Stimulated activated naive CD8-positive, alpha-beta T cell treated with anti-CD3 and anti-CD28 coated beads, Interleukin-15, amount 100 ng/mL, for 72 hours (primary cell): Measurements from ENCODE around the gene PPP4R2.
A peak's percentile ranks its signal among the peaks of the same experiment; 100 is the strongest.

ENCODE experiments used
- ATAC-seq: fragments of 150-1000 bp; cut with Tn5 transposase; 2 replicates; pipeline ENCODE4 v1.10.0; 2021; ENCODE audit warnings: mild to moderate bottlenecking, moderate library complexity
- DNase-seq, 2 donors: peaks; one replicate each; pipeline ENCODE4 v3.0.0; 2021 to 2022
- H3K27ac Mint-ChIP-seq, 2 donors: one replicate each; pipeline ENCODE4 v1.8.0; 2022; ENCODE audit warnings: mild to moderate bottlenecking in 2 of 2, mixed read lengths in 2 of 2, moderate library complexity in 2 of 2
- H3K27me3 Mint-ChIP-seq: one replicate; pipeline ENCODE4 v1.8.0; 2022; ENCODE audit warnings: mixed read lengths
- H3K4me1 Mint-ChIP-seq: one replicate; pipeline ENCODE4 v1.8.0; 2022; ENCODE audit warnings: mild to moderate bottlenecking, mixed read lengths
- H3K4me3 Mint-ChIP-seq, 2 donors: one replicate each; pipeline ENCODE4 v1.8.0; 2022; ENCODE audit warnings: mild to moderate bottlenecking in 2 of 2, mixed read lengths in 2 of 2, moderate library complexity in 1 of 2
- H3K9me3 Mint-ChIP-seq, 2 donors: one replicate each; pipeline ENCODE4 v1.8.0; 2022; ENCODE audit warnings: mixed read lengths in 2 of 2

Gene PPP4R2

DNA sequence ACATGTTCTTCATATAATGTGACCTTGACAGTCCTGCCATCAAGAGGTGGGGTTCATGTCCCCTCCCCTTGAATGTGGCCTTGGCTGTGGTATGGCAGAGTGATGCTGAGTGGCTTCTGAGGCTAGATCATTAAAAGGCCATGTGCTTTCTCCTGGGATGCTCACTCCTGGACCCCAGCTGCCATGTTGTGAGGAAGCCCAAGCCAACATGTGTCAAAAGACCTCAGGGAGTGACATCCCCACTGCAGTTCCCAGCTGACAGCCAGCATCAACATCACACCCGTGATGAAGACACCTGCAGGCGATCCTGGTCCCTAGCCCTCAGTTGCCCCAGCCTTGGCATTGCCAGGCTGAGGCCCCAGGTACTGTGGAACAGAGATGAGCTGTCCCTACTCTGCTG is 101.4 kb downstream of the PPP4R2 start:
- Mint-ChIP-seq H3K4me1 (peaks cover 9% of the 10 kb centered on the region), H3K27ac (no peak overlapping the region), H3K27me3 (no peaks in the 10 kb centered on the region), H3K9me3 (no peaks in the 10 kb centered on the region), H3K4me3 (no peak overlapping the region)
- DNase-seq = no peak
- no peak for ATAC-seq

DNA sequence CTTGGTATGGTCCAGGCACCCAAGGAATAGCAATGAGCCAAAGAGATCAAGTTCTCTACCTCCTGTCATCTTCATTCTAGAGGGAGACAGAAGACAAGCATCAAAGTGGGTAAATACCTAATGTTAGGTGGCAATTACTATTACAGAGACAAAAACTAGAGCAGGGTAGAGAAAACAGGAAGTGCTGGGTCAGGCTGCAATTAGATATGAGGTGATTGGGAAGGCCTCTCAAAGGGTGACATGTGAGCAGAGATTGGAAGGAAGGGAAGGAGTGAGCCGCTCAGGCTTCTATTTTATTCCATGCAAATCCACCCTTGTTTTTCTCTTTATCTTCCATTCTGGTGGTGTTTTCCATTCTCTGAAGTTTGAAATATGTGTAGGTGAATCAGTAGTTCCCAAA is 102.3 kb downstream of the PPP4R2 start:
- H3K27ac Mint-ChIP-seq = no peak overlapping the region

GRCh38 chr3:73100741-73101559 is 104.3 kb downstream of the PPP4R2 start:
- H3K27ac Mint-ChIP-seq = no peak overlapping the region
- ATAC-seq (peak; percentile 79), DNase-seq (peak; percentile 68 to 71)
- no peaks in the 10 kb centered on the region for H3K4me1 Mint-ChIP-seq
- H3K27me3 Mint-ChIP-seq = no peaks in the 10 kb centered on the region
- no peaks in the 10 kb centered on the region for H3K9me3 Mint-ChIP-seq
- H3K4me3 Mint-ChIP-seq = no peak overlapping the region

More for the DNA sequence above, 102.3 kb downstream of the PPP4R2 start:
- DNase-seq = no peak
- Mint-ChIP-seq H3K4me1 (peaks cover 9% of the 10 kb centered on the region), H3K4me3 (no peak overlapping the region), H3K27me3 (no peaks in the 10 kb centered on the region), H3K9me3 (no peaks in the 10 kb centered on the region)
- no peak for ATAC-seq

DNA sequence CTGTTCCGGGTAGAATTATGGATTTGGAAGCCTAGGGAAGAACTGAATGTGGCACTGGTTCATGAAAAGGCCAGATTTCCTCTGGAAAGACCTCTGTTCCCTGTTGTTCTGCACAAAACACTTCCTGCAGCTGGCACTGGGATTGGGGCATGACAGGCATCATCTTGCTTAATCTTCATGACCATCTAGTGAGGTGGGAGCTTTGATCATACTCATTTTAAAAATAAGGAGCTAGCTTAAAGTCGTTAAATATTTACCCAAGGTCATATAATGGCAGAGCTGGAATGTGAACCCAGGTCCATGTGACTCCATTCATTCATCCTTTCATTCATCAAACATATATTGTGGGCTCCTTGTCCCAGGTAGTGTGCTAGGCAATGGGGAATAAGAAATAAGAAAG is 105.3 kb downstream of the PPP4R2 start:
- Mint-ChIP-seq H3K27ac (no peak overlapping the region), H3K4me1 (no peaks in the 10 kb centered on the region), H3K27me3 (no peaks in the 10 kb centered on the region), H3K9me3 (no peaks in the 10 kb centered on the region), H3K4me3 (no peak overlapping the region)
- no peak for ATAC-seq
- DNase-seq = no peak

GRCh38 chr3:73107215-73107614 is 110.6 kb downstream of the PPP4R2 start:
- Mint-ChIP-seq H3K27ac (no peak overlapping the region), H3K4me1 (no peaks in the 10 kb centered on the region), H3K27me3 (peaks cover 8% of the 10 kb centered on the region), H3K9me3 (no peaks in the 10 kb centered on the region), H3K4me3 (no peak overlapping the region)
- DNase-seq (no peak), ATAC-seq (no peak)

DNA sequence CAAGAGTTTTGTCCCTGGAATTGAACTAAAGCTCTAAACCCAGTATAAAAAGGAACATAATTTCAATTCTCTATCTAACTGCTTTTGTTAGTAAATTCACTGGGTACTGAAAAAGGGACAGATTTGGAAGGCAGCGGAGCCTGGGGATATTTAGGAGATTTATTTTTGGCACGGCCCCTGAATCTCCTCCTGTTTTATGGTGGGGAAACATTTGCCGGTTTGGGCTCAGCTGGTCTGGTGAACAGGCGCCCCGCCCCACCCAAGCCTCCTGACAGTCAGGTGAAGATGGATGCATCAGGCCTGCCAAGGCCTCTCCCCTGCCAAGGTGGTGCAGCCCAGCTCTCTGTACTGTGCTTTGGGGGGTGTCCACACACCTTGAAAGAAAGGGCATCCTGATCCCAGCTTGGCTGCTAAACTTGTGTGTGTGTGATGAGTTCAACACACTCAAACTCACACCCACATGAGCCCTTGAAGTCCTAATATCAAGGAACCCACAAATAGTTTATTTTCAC is 111.1 kb downstream of the PPP4R2 start:
- H3K4me3 Mint-ChIP-seq = no peak overlapping the region
- no peak overlapping the region for H3K27ac Mint-ChIP-seq
- peaks cover 8% of the 10 kb centered on the region for H3K27me3 Mint-ChIP-seq
- H3K9me3 Mint-ChIP-seq = no peaks in the 10 kb centered on the region
- no peaks in the 10 kb centered on the region for H3K4me1 Mint-ChIP-seq
- ATAC-seq (no peak), DNase-seq (no peak)

DNA sequence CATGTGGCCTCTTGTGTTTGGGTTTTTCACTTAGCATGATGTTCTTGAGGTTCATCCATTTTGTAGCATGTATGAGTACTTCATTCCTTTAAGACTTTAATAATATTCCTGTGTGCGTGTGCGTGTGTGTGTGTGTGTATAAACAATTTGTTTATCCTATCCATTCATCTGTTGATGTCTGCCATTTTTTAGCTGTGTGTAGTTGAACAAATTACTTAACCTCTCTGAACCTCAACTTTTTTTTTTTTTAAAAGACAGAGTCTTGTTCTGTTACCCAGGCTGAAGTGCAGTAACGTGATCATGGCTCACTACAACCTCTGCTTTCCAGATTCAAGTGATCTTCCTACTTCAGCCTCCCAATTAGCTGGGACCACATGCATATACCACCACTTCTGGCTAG is 112.1 kb downstream of the PPP4R2 start:
- H3K27me3 Mint-ChIP-seq = peaks cover 8% of the 10 kb centered on the region
- no peaks in the 10 kb centered on the region for H3K9me3 Mint-ChIP-seq
- H3K4me3 Mint-ChIP-seq = no peak overlapping the region
- H3K4me1 Mint-ChIP-seq = no peaks in the 10 kb centered on the region
- no peak overlapping the region for H3K27ac Mint-ChIP-seq
- ATAC-seq (no peak), DNase-seq (no peak)

GRCh38 chr3:73110530-73110929 is 113.9 kb downstream of the PPP4R2 start:
- Mint-ChIP-seq H3K9me3 (no peaks in the 10 kb centered on the region), H3K27ac (no peak overlapping the region), H3K4me3 (no peak overlapping the region), H3K4me1 (no peaks in the 10 kb centered on the region), H3K27me3 (peaks cover 8% of the 10 kb centered on the region)
- no peak for ATAC-seq
- DNase-seq = no peak

- no peaks in the 10 kb centered on the region for H3K4me1 Mint-ChIP-seq
Measured at GRCh38 chr3:73114711-73115110, 118.1 kb downstream of the PPP4R2 start.

DNA sequence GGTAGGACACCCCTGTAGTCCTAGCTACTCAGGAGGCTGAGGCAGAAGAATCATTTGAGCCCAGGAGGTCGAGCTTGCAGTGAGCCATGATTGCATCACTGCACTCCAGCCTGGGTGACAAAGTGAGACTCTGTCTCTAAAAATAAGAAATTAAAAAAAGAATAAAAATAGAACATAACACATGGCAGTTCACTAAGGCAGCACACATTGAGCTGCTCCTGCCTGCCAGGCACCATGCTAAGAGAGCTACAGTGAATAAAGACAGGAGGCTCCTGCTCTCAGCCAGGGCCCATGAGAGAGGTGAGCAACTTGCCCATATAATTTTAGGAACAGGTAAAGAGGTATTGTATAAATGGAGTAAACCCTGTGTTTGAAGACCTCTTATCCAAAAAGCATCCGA is 119.2 kb downstream of the PPP4R2 start:
- peaks cover 8% of the 10 kb centered on the region for H3K27me3 Mint-ChIP-seq
- no peaks in the 10 kb centered on the region for H3K4me1 Mint-ChIP-seq
- no peak overlapping the region for H3K4me3 Mint-ChIP-seq
- ATAC-seq (no peak), DNase-seq (no peak)
- no peak overlapping the region for H3K27ac Mint-ChIP-seq
- H3K9me3 Mint-ChIP-seq = no peaks in the 10 kb centered on the region

More at GRCh38 chr3:73114711-73115110, 118.1 kb downstream of the PPP4R2 start:
- no peak overlapping the region for H3K27ac Mint-ChIP-seq
- H3K27me3 Mint-ChIP-seq = peaks cover 8% of the 10 kb centered on the region
- no peak overlapping the region for H3K4me3 Mint-ChIP-seq
- DNase-seq = no peak
- no peak for ATAC-seq
- no peaks in the 10 kb centered on the region for H3K9me3 Mint-ChIP-seq
